ENCODE results near the gene TAOK3. TPM values are rescaled to one million over a fixed set of nuclear protein-coding genes. Genes with fewer than 3 reads are reported as not detected.

TAOK3 gene
- total and polyA plus RNA-seq, 9 of the 15 experiments (the other 6 are each of a cell fraction or from before 2014, with no cell fraction given), result 24.3 to 83.5 (median 47.1) TPM

GRCh38 chr12:118126119-118126757 is 246.5 kb downstream of the TAOK3 start:
- H3K27ac ChIP-seq (ENCODE audit: extremely low read depth, low read depth, low read length), result no peak overlapping the region
- no peaks in the 10 kb centered on the region for H3K9me3 ChIP-seq (replicated peaks; ENCODE audit: control insufficient read depth, insufficient read depth, low read depth, low read length)
- CTCF ChIA-PET (ENCODE audit: low intra/inter-chr PET ratio), result interaction anchor here (0.6 kb wide), 1 partner anchor 1848 kb away, joined by 3 read pairs; no protein-coding TSS in a partner anchor
- TF ChIP-seq, protein P1, sequence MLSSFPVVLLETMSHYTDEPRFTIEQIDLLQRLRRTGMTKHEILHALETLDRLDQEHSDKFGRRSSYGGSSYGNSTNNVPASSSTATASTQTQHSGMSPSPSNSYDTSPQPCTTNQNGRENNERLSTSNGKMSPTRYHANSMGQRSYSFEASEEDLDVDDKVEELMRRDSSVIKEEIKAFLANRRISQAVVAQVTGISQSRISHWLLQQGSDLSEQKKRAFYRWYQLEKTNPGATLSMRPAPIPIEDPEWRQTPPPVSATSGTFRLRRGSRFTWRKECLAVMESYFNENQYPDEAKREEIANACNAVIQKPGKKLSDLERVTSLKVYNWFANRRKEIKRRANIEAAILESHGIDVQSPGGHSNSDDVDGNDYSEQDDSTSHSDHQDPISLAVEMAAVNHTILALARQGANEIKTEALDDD (IDR thresholded peaks at IDR 0.05), result no peak
- no peak for TF ChIP-seq TRIM24 (IDR thresholded peaks at IDR 0.05)
- TF ChIP-seq AFF1 (IDR thresholded peaks at IDR 0.05; ENCODE audit: low read depth in 1 of 2, partially characterized antibody in 2 of 2), result no peak
- no peak for TF ChIP-seq E2F1 (CRISPR knock-in tag; IDR thresholded peaks at IDR 0.05)
- no peak for TF ChIP-seq CTCF (IDR thresholded peaks at IDR 0.05 in 2 of 3, conservative IDR thresholded peaks at IDR 0.05 in 1 of 3; ENCODE audit: insufficient read depth in 2 of 3, low read depth in 1 of 3, low read length in 3 of 3)
- TF ChIP-seq HLTF (IDR thresholded peaks at IDR 0.05), result no peak
- TF ChIP-seq, protein P2, sequence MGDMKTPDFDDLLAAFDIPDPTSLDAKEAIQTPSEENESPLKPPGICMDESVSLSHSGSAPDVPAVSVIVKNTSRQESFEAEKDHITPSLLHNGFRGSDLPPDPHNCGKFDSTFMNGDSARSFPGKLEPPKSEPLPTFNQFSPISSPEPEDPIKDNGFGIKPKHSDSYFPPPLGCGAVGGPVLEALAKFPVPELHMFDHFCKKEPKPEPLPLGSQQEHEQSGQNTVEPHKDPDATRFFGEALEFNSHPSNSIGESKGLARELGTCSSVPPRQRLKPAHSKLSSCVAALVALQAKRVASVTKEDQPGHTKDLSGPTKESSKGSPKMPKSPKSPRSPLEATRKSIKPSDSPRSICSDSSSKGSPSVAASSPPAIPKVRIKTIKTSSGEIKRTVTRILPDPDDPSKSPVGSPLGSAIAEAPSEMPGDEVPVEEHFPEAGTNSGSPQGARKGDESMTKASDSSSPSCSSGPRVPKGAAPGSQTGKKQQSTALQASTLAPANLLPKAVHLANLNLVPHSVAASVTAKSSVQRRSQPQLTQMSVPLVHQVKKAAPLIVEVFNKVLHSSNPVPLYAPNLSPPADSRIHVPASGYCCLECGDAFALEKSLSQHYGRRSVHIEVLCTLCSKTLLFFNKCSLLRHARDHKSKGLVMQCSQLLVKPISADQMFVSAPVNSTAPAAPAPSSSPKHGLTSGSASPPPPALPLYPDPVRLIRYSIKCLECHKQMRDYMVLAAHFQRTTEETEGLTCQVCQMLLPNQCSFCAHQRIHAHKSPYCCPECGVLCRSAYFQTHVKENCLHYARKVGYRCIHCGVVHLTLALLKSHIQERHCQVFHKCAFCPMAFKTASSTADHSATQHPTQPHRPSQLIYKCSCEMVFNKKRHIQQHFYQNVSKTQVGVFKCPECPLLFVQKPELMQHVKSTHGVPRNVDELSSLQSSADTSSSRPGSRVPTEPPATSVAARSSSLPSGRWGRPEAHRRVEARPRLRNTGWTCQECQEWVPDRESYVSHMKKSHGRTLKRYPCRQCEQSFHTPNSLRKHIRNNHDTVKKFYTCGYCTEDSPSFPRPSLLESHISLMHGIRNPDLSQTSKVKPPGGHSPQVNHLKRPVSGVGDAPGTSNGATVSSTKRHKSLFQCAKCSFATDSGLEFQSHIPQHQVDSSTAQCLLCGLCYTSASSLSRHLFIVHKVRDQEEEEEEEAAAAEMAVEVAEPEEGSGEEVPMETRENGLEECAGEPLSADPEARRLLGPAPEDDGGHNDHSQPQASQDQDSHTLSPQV (IDR thresholded peaks at IDR 0.05), result no peak

More at GRCh38 chr12:118126119-118126757, 246.5 kb downstream of the TAOK3 start:
- Histone ChIP-seq H3K4me1 (replicated peaks in 1 of 2; ENCODE audit: control insufficient read depth in 2 of 2, insufficient read depth in 2 of 2, low read length in 2 of 2) (peaks cover under 1 to 6% of the 10 kb centered on the region in 2 experiments; a peak in 4 of 5 replicates), H2AFZ (ENCODE audit: low read depth, low read length) (no peak overlapping the region), H3K27me3 (ENCODE audit: control insufficient read depth in 2 of 2, insufficient read depth in 2 of 2, low read length in 2 of 2) (no peaks in the 10 kb centered on the region), H3K36me3 (ENCODE audit: control insufficient read depth, insufficient read depth, low read length) (no peaks in the 10 kb centered on the region; the same call in 2 of the 3 replicates), H3K4me3 (no peak overlapping the region), H3K4me2 (ENCODE audit: insufficient read depth, low read length) (no peak overlapping the region), H4K20me1 (replicated peaks; ENCODE audit: control insufficient read depth, insufficient read depth, low read length) (no peaks in the 10 kb centered on the region), H3K9ac (ENCODE audit: insufficient read depth in 1 of 2, low read depth in 2 of 2, low read length in 2 of 2) (peak overlapping the region in 1 of 2 experiments; percentile 68; a peak in 1 of 4 replicates), H3K79me2 (ENCODE audit: control insufficient read depth, insufficient read depth, low read length) (no peaks in the 10 kb centered on the region), H3K9me1 (ENCODE audit: control insufficient read depth, insufficient read depth, low read length) (no peaks in the 10 kb centered on the region)
- ATAC-seq, result no peak; the same call in 2 of the 3 replicates
- POLR2A ChIA-PET, result no interaction called here
- WGBS (ENCODE audit: insufficient coverage, low coverage, missing lambda C conversion rate), result 80% methylated on average over 11 of the region's 13 CpGs
- no peak for DNase-seq (ENCODE audit: extremely low read depth in 1 of 4, low spot score in 3 of 4)
- no TSS peak for BruUV-seq (replicated peaks)
- FAIRE-seq, result no peak
- intact Hi-C loops (cut with micrococcal nuclease) (no loop called here), in situ Hi-C loops (cut with MboI) (no loop called here)

Data from K562 (cell line).